IPS-18a (cell line): ENCODE measurements around the gene CMYA5.

Source experiments
- H3K27ac ChIP-seq: one replicate; pipeline ENCODE4 v1.5.1; 2013; ENCODE audit warnings: low read length
- H3K27me3 ChIP-seq: one replicate; pipeline ENCODE4 v1.6.1; 2013; ENCODE audit warnings: mild to moderate bottlenecking, low read length; ENCODE audit not compliant: control insufficient read depth, insufficient read depth
- H3K36me3 ChIP-seq: one replicate; pipeline ENCODE4 v1.6.1; 2013; ENCODE audit warnings: low read depth, low read length; ENCODE audit not compliant: control insufficient read depth
- H3K4me1 ChIP-seq: one replicate; pipeline ENCODE4 v1.6.1; 2013; ENCODE audit warnings: low read depth, low read length; ENCODE audit not compliant: control insufficient read depth
- H3K4me3 ChIP-seq: one replicate; pipeline ENCODE4 v1.5.1; 2013; ENCODE audit warnings: low read length
- H3K9ac ChIP-seq: one replicate; pipeline ENCODE4 v1.6.1; 2013; ENCODE audit warnings: mild to moderate bottlenecking, low read length, moderate library complexity
- H3K9me3 ChIP-seq: one replicate; pipeline ENCODE4 v1.6.1; 2013; ENCODE audit warnings: low read depth, low read length; ENCODE audit not compliant: control insufficient read depth

The CMYA5 gene

DNA sequence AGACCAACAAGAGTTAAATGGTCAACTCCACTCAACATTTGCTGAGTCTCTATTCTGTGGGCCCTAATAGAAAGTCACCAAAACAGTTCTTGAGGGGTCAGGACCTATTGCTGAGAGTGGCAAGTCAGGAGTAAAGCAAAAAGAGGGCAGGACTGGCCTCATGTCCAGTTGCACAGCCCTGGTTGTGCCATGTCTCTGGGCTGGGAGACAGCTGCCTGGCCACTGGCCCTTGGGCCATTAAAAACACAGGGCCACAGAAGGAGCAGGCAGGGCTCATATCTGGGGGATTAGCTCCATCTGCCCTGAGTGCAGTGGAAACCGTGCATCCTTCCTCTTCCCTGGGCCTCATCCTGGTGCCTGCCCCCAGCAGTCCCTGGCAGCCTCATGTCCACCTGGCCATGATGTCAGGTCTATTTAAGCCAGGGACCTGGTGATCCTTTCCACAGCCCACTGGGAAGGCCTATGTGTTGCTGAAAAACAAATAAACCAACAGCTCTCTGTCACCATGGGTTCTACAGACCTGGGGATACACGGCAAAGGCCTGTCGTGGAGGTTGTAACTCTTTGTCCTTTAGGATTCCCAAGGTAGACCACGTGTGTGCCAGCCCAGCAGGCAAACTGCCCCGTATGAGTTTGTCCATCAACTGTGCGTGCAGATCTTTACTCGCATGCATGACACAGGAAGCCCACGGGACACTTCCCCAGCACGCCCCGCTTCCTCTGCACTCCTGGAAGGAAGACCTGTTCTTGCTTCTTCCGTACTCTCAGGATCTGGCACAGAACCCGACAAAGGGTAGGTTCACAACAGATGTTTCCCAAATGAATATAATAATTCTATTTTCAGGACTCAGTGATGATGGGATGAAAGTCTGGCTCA, 152.6 kb downstream of the CMYA5 start:
- no peaks in the 10 kb centered on the region for H3K4me1 ChIP-seq

DNA sequence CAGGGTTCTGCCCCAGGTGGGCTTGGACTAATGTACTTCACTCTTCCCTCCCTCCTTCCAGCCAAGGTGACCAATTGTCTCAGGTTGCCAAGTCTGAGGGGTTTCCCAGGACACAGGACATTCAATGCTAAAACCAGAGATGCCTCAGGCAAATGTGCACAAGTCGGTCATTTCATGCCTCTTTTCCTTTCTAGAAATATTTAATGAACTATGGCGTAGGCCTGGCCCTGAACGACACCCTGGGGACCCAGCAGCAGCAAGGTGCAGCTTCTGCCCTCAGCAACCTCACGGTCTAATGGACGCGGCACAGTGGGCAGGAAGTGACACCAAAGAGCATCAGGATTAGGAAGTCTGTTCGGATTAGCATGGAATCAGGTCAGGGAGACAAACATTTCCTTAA, 153.4 kb downstream of the CMYA5 start:
- Histone ChIP-seq H3K27me3 (no peaks in the 10 kb centered on the region), H3K9ac (no peak overlapping the region), H3K27ac (no peak overlapping the region), H3K4me1 (no peaks in the 10 kb centered on the region), H3K36me3 (no peaks in the 10 kb centered on the region), H3K4me3 (no peak overlapping the region), H3K9me3 (no peaks in the 10 kb centered on the region)

More for the DNA sequence above, 152.6 kb downstream of the CMYA5 start:
- H3K4me3 ChIP-seq, result no peak overlapping the region
- no peak overlapping the region for H3K27ac ChIP-seq
- no peaks in the 10 kb centered on the region for H3K36me3 ChIP-seq
- H3K9ac ChIP-seq, result no peak overlapping the region
- no peaks in the 10 kb centered on the region for H3K9me3 ChIP-seq
- no peaks in the 10 kb centered on the region for H3K27me3 ChIP-seq

DNA sequence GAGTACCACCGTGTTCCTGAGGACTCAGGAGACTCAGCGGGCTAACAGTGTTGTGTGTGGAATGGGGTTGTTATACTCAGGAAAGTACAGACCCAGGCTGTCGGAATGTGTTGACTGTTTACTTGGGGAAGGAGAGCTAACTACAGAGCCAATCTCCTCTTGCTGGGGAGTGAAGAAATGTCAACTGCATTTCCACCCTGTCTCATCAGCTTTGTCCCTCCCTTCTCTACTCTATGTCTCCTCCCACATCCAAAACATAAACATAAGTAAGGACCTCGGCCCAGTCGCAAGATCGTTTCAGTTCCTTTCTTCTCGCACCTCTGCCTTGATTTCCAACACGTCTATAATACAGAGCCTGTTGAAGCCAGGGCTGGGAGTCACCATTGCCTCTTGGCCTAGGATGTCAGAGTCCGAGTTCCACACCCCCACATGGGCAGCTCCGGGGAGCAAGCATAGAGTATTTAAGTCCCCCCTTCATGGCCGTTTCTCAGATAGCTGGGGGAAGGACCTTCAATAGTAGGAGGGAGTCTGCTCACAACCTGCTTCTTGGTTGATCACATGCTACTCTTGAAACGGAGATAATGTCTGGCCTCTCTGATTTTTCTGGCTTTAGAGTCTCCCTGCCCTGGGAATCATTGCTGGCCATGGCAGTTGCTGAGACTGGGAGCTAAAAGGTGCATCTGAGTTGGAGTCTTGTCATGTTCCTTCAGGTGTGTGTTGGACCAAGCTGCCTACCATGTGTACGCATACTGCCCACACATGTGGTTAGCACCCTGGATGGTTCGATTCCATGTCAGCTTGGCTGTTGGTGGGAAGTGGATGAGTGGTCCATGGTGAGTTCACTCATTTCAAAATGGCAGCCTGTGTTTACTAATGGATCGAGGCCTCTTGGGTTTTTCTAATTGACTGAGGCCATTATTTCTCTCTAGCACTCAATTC, 154.1 kb downstream of the CMYA5 start:
- Histone ChIP-seq H3K27me3 (no peaks in the 10 kb centered on the region), H3K4me1 (no peaks in the 10 kb centered on the region), H3K36me3 (no peaks in the 10 kb centered on the region), H3K27ac (no peak overlapping the region), H3K9ac (no peak overlapping the region), H3K4me3 (no peak overlapping the region), H3K9me3 (no peaks in the 10 kb centered on the region)

GRCh38 chr5:79844571-79844970, 154.9 kb downstream of the CMYA5 start:
- H3K4me1 ChIP-seq, result no peaks in the 10 kb centered on the region
- H3K9me3 ChIP-seq, result no peaks in the 10 kb centered on the region
- H3K27ac ChIP-seq, result no peak overlapping the region
- H3K27me3 ChIP-seq, result no peaks in the 10 kb centered on the region
- no peak overlapping the region for H3K9ac ChIP-seq
- H3K36me3 ChIP-seq, result no peaks in the 10 kb centered on the region
- no peak overlapping the region for H3K4me3 ChIP-seq

DNA sequence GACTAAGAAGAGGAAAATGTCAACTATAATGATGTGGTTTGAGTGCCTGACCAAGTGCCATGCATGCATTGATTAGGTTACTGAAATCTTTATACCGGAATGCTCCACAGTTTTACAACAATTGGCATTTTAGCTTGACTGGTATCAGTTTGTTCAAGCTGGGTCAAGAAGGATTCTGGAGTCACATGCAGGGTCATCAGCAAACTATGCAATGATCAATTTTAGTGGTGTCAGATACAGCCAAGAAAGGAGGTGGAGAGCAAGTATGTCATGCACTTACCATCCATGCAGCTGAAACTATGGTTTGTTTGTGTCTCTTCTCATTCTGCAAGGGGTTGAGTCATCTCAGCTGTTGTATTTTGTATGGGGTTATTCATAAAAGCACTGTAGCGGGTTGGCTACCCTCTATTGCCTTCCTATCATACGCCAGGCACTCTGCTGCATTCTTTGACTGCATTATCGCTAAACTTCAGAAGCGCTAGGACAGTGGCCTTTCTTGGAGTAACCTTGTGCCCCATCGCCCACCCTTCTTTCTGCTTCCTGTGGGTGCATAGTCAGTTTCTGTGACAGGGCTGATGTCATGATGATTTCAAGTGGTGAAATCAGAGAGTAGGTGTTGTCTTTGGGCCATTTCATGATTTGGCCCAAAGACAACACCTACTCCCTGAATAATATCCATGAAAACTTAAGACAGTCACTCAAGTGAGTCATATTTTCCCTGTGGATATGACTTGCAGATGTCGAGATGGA, 156.0 kb downstream of the CMYA5 start:
- no peak overlapping the region for H3K27ac ChIP-seq
- no peak overlapping the region for H3K9ac ChIP-seq
- no peaks in the 10 kb centered on the region for H3K9me3 ChIP-seq
- no peaks in the 10 kb centered on the region for H3K4me1 ChIP-seq
- H3K36me3 ChIP-seq, result no peaks in the 10 kb centered on the region
- no peak overlapping the region for H3K4me3 ChIP-seq
- H3K27me3 ChIP-seq, result no peaks in the 10 kb centered on the region

DNA sequence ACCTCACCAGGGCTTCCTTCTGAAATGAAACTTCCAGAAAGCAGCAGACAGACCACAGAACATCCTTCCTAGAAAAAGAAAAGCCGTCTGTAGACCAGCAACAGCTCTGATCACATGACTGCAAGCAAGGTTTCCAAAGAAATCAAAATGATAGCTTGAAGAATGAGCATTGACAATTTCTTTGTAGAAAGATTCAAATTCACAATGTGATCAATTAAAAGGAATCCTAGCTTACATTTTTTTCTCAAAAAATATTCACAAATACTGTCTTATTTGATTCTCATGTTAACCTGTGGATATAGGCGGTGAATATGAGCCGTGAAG, 156.5 kb downstream of the CMYA5 start:
- no peaks in the 10 kb centered on the region for H3K9me3 ChIP-seq
- H3K27ac ChIP-seq, result no peak overlapping the region
- H3K27me3 ChIP-seq, result no peaks in the 10 kb centered on the region
- no peaks in the 10 kb centered on the region for H3K4me1 ChIP-seq
- no peak overlapping the region for H3K4me3 ChIP-seq
- no peak overlapping the region for H3K9ac ChIP-seq
- H3K36me3 ChIP-seq, result no peaks in the 10 kb centered on the region

GRCh38 chr5:79847561-79847960, 157.9 kb downstream of the CMYA5 start:
- H3K4me1 ChIP-seq, result no peaks in the 10 kb centered on the region
- H3K27me3 ChIP-seq, result no peaks in the 10 kb centered on the region
- no peak overlapping the region for H3K27ac ChIP-seq
- H3K9ac ChIP-seq, result no peak overlapping the region
- H3K9me3 ChIP-seq, result no peaks in the 10 kb centered on the region
- H3K36me3 ChIP-seq, result no peaks in the 10 kb centered on the region
- H3K4me3 ChIP-seq, result no peak overlapping the region

GRCh38 chr5:79849061-79849460, 159.4 kb downstream of the CMYA5 start:
- Histone ChIP-seq H3K4me1 (no peaks in the 10 kb centered on the region), H3K9ac (no peak overlapping the region), H3K27ac (no peak overlapping the region), H3K9me3 (no peaks in the 10 kb centered on the region), H3K36me3 (no peaks in the 10 kb centered on the region), H3K27me3 (no peaks in the 10 kb centered on the region), H3K4me3 (no peak overlapping the region)
